Measurements from ENCODE around the gene FER1L5. TPM values are rescaled to one million over a fixed set of nuclear protein-coding genes. Genes with fewer than 3 reads are reported as not detected.
A peak's percentile ranks its signal among the peaks of the same experiment; 100 is the strongest.

FER1L5 gene
- total RNA-seq, 2 experiments from 2014 or later = not detected

- H3K4me3 Mint-ChIP-seq = no peak overlapping the region
- no peak overlapping the region for H3K27ac ChIP-seq (ENCODE audit: low read depth in 1 of 2, low read length in 2 of 2)
- no peaks in the 10 kb centered on the region for H3K9me3 Mint-ChIP-seq
- H3K36me3 ChIP-seq (ENCODE audit: insufficient read depth, low read length) = peaks cover 53% of the 10 kb centered on the region
- H3K4me1 ChIP-seq (ENCODE audit: insufficient read depth, low read length) = peaks cover 28% of the 10 kb centered on the region
- H3K36me3 Mint-ChIP-seq (ENCODE audit: low read depth) = peaks cover 74% of the 10 kb centered on the region
- no peaks in the 10 kb centered on the region for H3K27me3 ChIP-seq (ENCODE audit: control insufficient read depth in 1 of 2, insufficient read depth in 2 of 2, low read length in 2 of 2)
- H3K4me1 Mint-ChIP-seq (ENCODE audit: low read depth) = peaks cover 53% of the 10 kb centered on the region
- no peak overlapping the region for H3K4me3 ChIP-seq (ENCODE audit: low read length)
- no peak for DNase-seq
- H3K27me3 Mint-ChIP-seq = no peaks in the 10 kb centered on the region
- H3K27ac Mint-ChIP-seq = no peak overlapping the region
- ChIA-PET CTCF (interaction anchor here (1.4 kb wide), 1 partner anchor 130 kb away, joined by 4 read pairs; no protein-coding TSS in a partner anchor), POLR2A (interaction anchor here (0.7 kb wide), 3 partner anchors 23 to 130 kb away, joined by 3 read pairs; no protein-coding TSS in a partner anchor)
- intact Hi-C loops (cut with DNase I, micrococcal nuclease) = loop anchor here in 1 of 2 experiments (10.0 kb wide), 1 partner anchor 1031 kb away; the partner anchor contains the start of genes ACTR1B and C2orf92
- no peak for ATAC-seq (ENCODE audit: poor library complexity)
- H3K9me3 ChIP-seq (ENCODE audit: control insufficient read depth in 1 of 2, insufficient read depth in 1 of 2, low read length in 2 of 2) = no peaks in the 10 kb centered on the region
- no peak for TF ChIP-seq CTCF (IDR thresholded peaks at IDR 0.05)
Measured at GRCh38 chr2:96633641-96634040, 8.9 kb upstream of the FER1L5 start.

- no peak for DNase-seq
- H3K4me1 Mint-ChIP-seq (ENCODE audit: low read depth) = peaks cover 45% of the 10 kb centered on the region
Measured at GRCh38 chr2:96636551-96637171, 5.9 kb upstream of the FER1L5 start.

More at GRCh38 chr2:96636551-96637171, 5.9 kb upstream of the FER1L5 start:
- Histone ChIP-seq H3K4me1 (ENCODE audit: insufficient read depth, low read length) (peaks cover 29% of the 10 kb centered on the region), H3K27me3 (ENCODE audit: control insufficient read depth in 1 of 2, insufficient read depth in 2 of 2, low read length in 2 of 2) (no peaks in the 10 kb centered on the region), H3K36me3 (ENCODE audit: insufficient read depth, low read length) (peaks cover 26% of the 10 kb centered on the region), H3K4me3 (ENCODE audit: low read length) (peak overlapping the region; percentile 98), H3K27ac (ENCODE audit: low read depth in 1 of 2, low read length in 2 of 2) (peak overlapping the region; percentile 69 to 75), H3K9me3 (ENCODE audit: control insufficient read depth in 1 of 2, insufficient read depth in 1 of 2, low read length in 2 of 2) (no peaks in the 10 kb centered on the region)
- intact Hi-C loops (cut with DNase I, micrococcal nuclease) = loop anchor here (1.0 to 10.0 kb wide), 7 partner anchors 99 to 1361 kb away; partner anchors contain the start of genes ACTR1B (in 1 of the 2), ARID5A (in 1 of the 2), C2orf92 (in 1 of the 2) and CNNM4 (in 1 of the 2)
- no peaks in the 10 kb centered on the region for H3K9me3 Mint-ChIP-seq
- POLR2A ChIA-PET = interaction anchor here (0.8 to 2.3 kb wide), 5 partner anchors 10 to 326 kb away, joined by 3 to 19 read pairs (median 8); partner anchors contain the start of gene CNNM3
- no peak for TF ChIP-seq CTCF (IDR thresholded peaks at IDR 0.05)
- no peaks in the 10 kb centered on the region for H3K27me3 Mint-ChIP-seq
- peak overlapping the region; percentile 99 for H3K4me3 Mint-ChIP-seq
- CTCF ChIA-PET = interaction anchor here (2.7 kb wide), 1 partner anchor 124 kb away, joined by 12 read pairs; the partner anchor contains the start of gene CNNM4
- H3K36me3 Mint-ChIP-seq (ENCODE audit: low read depth) = peaks cover 44% of the 10 kb centered on the region
- no peak for ATAC-seq (ENCODE audit: poor library complexity)
- peak overlapping the region; percentile 96 for H3K27ac Mint-ChIP-seq
